NCI-H1694 treated with DMSO at 0.1 percent for 48 hours (cell line): ENCODE data around the gene POGLUT3.

Source experiments
- DNase-seq: peaks from one replicate; lab custom pipeline; 2025; lab: John Stamatoyannopoulos, UW

Gene POGLUT3

GRCh38 chr11:108500169-108500568 lies 2.0 kb upstream of the POGLUT3 start:
- DNase-seq = no peak

- DNase-seq = no peak
Measured at GRCh38 chr11:108498816-108499408, 728 bp upstream of the POGLUT3 start.

GRCh38 chr11:108497317-108498045 lies 703 bp downstream of the POGLUT3 start:
- no peak for DNase-seq

GRCh38 chr11:108496643-108497256 lies 1.4 kb downstream of the POGLUT3 start:
- no peak for DNase-seq

GRCh38 chr11:108495326-108495725 lies 2.9 kb downstream of the POGLUT3 start:
- DNase-seq = no peak

GRCh38 chr11:108494182-108494581 lies 4.0 kb downstream of the POGLUT3 start:
- DNase-seq = no peak

GRCh38 chr11:108491936-108492335 lies 6.2 kb downstream of the POGLUT3 start:
- no peak for DNase-seq

GRCh38 chr11:108486828-108487227 lies 11.4 kb downstream of the POGLUT3 start:
- DNase-seq = no peak

GRCh38 chr11:108486331-108486730 lies 11.9 kb downstream of the POGLUT3 start:
- DNase-seq = no peak

- no peak for DNase-seq
Measured at GRCh38 chr11:108483163-108483562, 15.0 kb downstream of the POGLUT3 start.

GRCh38 chr11:108474664-108475463 lies 23.3 kb downstream of the POGLUT3 start:
- DNase-seq = no peak

GRCh38 chr11:108472681-108473080 lies 25.5 kb downstream of the POGLUT3 start:
- no peak for DNase-seq

GRCh38 chr11:108468478-108468864 lies 29.7 kb downstream of the POGLUT3 start:
- DNase-seq = no peak

GRCh38 chr11:108467091-108467823 lies 30.9 kb downstream of the POGLUT3 start, which contains the start of gene C11orf65:
C11orf65 (minus strand) TSS chr11:108467529; CDS start chr11:108461559, 5,970 bp downstream.
- peak; percentile 72 for DNase-seq

- no peak for DNase-seq
Measured at GRCh38 chr11:108466405-108466804, 31.8 kb downstream of the POGLUT3 start.

- no peak for DNase-seq
Measured at GRCh38 chr11:108453207-108453835, 44.9 kb downstream of the POGLUT3 start.
